ENCODE data around the gene XRCC5. TPM values are rescaled to one million over a fixed set of nuclear protein-coding genes. Genes with fewer than 3 reads are reported as not detected.

Gene XRCC5
- total RNA-seq, 6 experiments from 2014 or later = 92.0 to 131 (median 106) TPM

GRCh38 chr2:216181351-216181750 is 72.2 kb downstream of the XRCC5 start:
- intact Hi-C loops (cut with DNase I) = no loop called here
- H3K4me1 ChIP-seq = peaks cover 0 to 10% (median 0%) of the 10 kb centered on the region in 4 donors
- DNase-seq = no peak
- TF ChIP-seq POLR2A (IDR thresholded peaks at IDR 0.05) = no peak
- TF ChIP-seq CTCF (IDR thresholded peaks at IDR 0.05) = no peak
- no peak overlapping the region for H3K4me3 ChIP-seq
- H3K9me3 ChIP-seq = no peaks in the 10 kb centered on the region
- H3K27me3 ChIP-seq = no peaks in the 10 kb centered on the region
- no peak for ATAC-seq
- WGBS (ENCODE audit: insufficient coverage, low coverage, low lambda C conversion rate, missing lambda C conversion rate) = 89% methylated on average over 6 of the region's 6 CpGs
- no peak overlapping the region for H3K27ac ChIP-seq
- H3K36me3 ChIP-seq = peaks cover 0 to 24% (median 12%) of the 10 kb centered on the region in 4 donors

GRCh38 chr2:216181953-216182461 is 72.9 kb downstream of the XRCC5 start:
- intact Hi-C loops (cut with DNase I) = no loop called here

GRCh38 chr2:216183462-216183861 is 74.3 kb downstream of the XRCC5 start:
- H3K27me3 ChIP-seq = no peaks in the 10 kb centered on the region
- H3K9me3 ChIP-seq = no peaks in the 10 kb centered on the region
- intact Hi-C loops (cut with DNase I) = no loop called here
- peak overlapping the region in 1 of 3 donors; percentile 2 for H3K27ac ChIP-seq
- H3K36me3 ChIP-seq = peaks cover 0 to 19% (median 11%) of the 10 kb centered on the region in 4 donors
- TF ChIP-seq POLR2A (IDR thresholded peaks at IDR 0.05) (no peak), CTCF (IDR thresholded peaks at IDR 0.05) (no peak)
- ATAC-seq (peak; percentile 18 to 50 (median 30)), DNase-seq (no peak)
- no peak overlapping the region for H3K4me3 ChIP-seq
- peaks cover 0 to 24% (median 3%) of the 10 kb centered on the region in 4 donors for H3K4me1 ChIP-seq
- WGBS (ENCODE audit: insufficient coverage, low coverage, low lambda C conversion rate, missing lambda C conversion rate) = 65% methylated on average over 1 of the region's 1 CpG

More at GRCh38 chr2:216181953-216182461, 72.9 kb downstream of the XRCC5 start:
- 87% methylated on average over 2 of the region's 2 CpGs for WGBS (ENCODE audit: insufficient coverage, low coverage, low lambda C conversion rate, missing lambda C conversion rate)
- Histone ChIP-seq H3K27ac (no peak overlapping the region), H3K9me3 (no peaks in the 10 kb centered on the region), H3K27me3 (no peaks in the 10 kb centered on the region), H3K4me3 (no peak overlapping the region), H3K4me1 (peaks cover 0 to 16% (median 0%) of the 10 kb centered on the region in 4 donors), H3K36me3 (peaks cover 0 to 21% (median 12%) of the 10 kb centered on the region in 4 donors)
- ATAC-seq (no peak), DNase-seq (no peak)
- TF ChIP-seq POLR2A (IDR thresholded peaks at IDR 0.05) (no peak), CTCF (IDR thresholded peaks at IDR 0.05) (no peak)

- DNase-seq (no peak), ATAC-seq (peak; percentile 85 to 91 (median 88))
- H3K36me3 ChIP-seq = peaks cover 0 to 29% (median 10%) of the 10 kb centered on the region in 4 donors
- TF ChIP-seq CTCF (IDR thresholded peaks at IDR 0.05) (no peak), POLR2A (IDR thresholded peaks at IDR 0.05) (no peak)
- intact Hi-C loops (cut with DNase I) = no loop called here
- H3K27me3 ChIP-seq = no peaks in the 10 kb centered on the region
- 23% methylated on average over 3 of the region's 3 CpGs for WGBS (ENCODE audit: insufficient coverage, low coverage, low lambda C conversion rate, missing lambda C conversion rate)
- H3K9me3 ChIP-seq = no peaks in the 10 kb centered on the region
- H3K4me1 ChIP-seq = peaks cover 0 to 40% (median 9%) of the 10 kb centered on the region in 4 donors
- H3K27ac ChIP-seq = peak overlapping the region in 2 of 3 donors; percentile 50 to 64
- H3K4me3 ChIP-seq = no peak overlapping the region
These were observed 79.4 kb downstream of the XRCC5 start for GRCh38 chr2:216188559-216188850.
